Activated CD8-positive, alpha-beta memory T cell treated with anti-CD3 and anti-CD28 coated beads, Interleukin-2, amount 50 U/mL, for 24 hours (primary cell): ENCODE results near the gene ABHD8.

Source experiments
- DNase-seq: peaks from one replicate; pipeline ENCODE4 v3.0.0-alpha.2; 2020; ENCODE audit errors: extremely low read depth

The ABHD8 gene

DNA sequence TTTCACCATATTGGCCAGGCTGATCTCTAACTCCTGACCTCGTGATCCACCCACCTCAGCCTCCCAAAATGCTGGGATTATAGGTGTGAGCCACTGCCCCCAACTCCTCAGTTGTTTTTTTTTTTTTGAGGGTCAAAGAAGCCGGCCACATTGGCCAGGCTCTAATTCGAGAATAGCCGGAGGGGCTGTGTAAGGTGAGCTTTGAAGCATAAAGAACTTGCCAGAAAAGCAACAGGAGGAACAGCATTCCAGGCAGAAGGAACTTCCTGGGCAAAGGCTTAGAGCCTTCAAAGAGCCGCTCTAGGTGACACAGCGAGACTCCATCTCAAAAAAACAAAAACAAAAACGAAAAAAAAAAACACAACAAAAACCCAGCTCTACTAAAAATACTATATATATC, 37.2 kb downstream of the ABHD8 start:
- no peak for DNase-seq

DNA sequence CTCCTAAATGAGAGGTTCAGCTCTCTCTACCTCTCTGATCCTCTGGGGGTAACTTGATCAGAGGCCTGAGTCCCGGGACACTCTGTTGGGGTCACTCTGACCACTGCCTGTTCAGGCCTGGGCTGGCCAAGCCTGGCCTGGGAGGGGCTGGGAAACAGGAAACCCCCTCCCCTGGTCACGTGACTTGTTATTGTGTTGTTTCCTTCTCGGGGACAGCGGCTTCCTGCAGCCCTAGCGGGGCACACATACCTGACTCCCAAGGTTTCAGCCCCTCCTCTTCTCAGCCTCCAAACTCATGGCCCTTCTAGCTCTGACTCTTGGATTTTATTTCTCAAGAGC, 38.6 kb downstream of the ABHD8 start, which contains the start of gene USHBP1:
USHBP1 (minus strand) TSS at position 105 of the 339 bp plus-strand sequence. CDS start 446 bp downstream, outside the sequence.
- no peak for DNase-seq

GRCh38 chr19:17263712-17264640, 39.2 kb downstream of the ABHD8 start:
- no peak for DNase-seq

DNA sequence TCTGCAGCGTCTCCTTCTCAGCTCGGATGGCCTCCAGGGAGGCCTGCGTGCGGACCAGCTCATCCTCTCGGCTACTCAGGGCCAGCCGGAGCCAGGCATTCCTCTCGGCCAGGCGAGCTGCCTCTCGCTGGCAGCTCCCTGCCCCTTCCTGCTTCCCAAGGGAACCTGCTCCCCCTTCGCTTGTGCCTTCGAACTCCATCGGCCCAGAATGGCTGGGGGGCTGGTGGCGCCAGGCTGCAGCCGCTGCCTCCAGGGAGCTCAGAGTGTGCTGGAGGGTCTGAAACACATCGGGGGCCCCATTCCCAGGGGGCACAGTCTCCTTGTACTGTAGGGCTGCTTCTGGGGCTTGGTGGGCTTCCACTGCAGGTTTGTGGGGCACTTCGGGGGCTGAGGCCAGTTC, 40.7 kb downstream of the ABHD8 start:
- DNase-seq, result no peak

DNA sequence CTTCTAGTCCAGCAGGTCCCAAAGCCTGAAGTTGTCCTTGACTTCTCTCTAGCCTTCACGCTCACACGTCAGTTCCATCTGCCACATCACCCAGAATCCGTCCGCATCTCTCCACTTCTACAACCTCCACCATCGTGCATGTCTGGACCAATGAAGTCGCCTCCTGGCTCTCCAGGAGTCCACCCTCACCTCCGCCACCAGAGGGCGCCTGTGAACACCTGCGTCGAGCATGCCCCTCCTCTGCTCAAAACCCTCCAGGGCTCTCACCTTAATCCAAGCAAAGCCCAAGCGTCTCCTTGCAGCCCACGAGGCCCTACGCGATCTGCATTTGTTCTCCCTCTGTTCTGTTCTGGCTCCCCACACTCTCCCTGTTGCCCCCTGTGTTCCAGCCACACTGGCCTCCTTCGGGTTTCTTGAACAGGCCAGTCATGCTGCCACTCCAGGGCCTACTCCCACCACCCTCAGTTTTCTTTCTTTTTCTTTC, 42.3 kb downstream of the ABHD8 start:
- DNase-seq, result peak; percentile 76

GRCh38 chr19:17259934-17260333, 43.3 kb downstream of the ABHD8 start:
- no peak for DNase-seq

DNA sequence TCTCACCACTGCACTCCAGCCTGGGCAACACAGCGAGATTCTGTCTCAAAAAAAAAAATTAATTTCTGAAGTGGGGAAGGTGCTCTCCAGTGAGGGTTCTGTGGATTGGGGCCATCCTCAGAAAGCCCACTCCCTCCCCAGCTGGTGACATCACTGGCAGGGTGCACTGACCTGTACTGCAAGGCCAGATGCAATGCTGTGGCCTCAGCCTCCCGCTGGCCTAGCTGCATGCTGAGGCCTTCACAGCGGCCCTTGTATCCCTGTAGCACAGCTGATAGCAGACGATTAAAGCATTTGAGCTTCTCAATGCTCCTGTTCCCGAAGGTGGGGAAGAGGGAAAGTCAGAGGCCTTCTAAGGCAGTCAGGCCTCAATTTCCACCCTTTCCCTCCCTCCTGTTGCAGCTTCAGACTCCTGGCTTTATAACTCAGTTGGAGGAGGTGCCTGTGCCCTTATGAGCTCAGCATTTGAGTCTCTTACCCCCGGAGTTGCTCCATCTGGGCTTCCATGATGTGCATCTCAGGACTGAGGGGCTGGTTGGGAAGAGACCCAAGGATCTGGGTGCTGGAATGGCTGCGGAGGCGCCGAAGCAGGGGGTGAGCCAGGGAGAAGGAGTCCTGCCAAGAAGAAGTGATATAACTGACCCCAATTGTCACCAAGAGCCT, 44.0 kb downstream of the ABHD8 start:
- no peak for DNase-seq

- DNase-seq, result no peak
Observed at GRCh38 chr19:17256130-17256529, 47.1 kb downstream of the ABHD8 start.

DNA sequence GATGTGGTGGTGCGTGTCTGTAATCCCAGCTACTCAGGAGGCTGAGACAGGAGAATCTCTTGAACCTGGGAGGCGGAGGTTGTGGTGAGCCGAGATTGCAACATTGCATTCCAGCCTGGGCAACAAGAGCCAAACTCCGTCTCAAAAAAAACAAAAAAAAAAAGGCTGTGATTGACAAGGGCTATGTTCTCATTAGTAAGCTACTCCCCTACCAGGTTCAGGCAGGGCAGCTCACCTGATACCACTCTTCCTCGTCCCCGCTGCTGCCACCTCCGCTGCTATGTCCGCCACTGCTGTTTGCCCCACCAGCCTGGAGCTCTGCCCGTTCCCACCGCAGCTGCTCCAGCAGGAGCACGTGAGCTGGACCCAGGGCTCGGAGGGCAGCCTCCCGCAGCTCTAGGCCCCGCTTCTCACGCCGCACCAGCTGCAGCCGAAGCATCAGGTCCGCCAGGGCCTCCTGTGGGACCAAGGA, 48.0 kb downstream of the ABHD8 start:
- no peak for DNase-seq

DNA sequence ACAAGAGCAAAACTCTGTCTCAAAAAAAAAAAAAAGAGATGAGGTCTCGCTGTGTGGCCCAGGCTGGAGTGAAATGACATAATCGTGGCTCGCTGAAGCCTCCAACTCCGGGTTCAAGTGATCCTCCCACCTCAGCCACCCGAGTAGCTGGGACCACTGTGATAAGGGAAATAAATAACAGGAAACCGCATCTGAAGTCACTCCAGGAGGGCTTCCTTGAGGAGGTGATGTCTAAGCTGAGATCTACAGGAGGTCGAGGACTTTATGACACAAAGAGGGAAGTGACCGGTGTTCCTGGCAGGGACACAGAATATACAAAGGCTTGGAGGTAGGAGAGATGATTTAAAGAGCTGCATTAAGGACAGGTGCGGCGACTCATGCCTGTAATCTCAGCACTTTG, 48.6 kb downstream of the ABHD8 start:
- no peak for DNase-seq

DNA sequence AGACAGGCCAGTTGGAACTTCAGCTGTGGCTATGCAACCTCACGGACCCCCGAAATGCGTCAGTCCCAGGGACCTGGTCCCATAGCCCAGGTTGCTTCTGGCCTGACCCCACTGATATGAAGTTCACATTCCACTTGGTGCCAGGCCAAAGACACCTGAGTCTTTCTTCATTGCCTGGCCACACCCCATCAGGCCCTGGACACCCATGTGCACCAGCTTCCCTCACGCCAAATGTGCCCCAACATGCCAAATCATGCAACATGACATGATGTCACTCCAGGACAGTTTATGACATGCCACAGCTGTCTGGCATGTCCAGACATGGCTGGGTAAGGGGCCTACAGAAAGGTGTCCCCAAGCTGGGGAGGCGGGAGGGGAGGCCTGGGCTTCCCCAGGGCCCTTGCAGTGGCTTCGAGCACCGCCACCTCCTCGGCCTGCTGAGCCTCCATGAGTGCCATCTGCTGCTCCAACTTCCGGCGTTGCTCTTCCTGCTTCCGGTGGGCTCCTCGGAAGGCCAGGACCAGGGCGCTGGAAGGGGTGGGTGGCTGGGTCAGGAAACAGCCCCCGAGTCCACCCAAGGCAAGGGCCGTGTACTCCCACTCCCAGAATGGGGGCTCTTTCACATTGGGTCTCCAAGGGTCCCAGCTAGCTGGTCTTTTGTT, 53.2 kb downstream of the ABHD8 start:
- DNase-seq, result no peak

- DNase-seq, result no peak
Observed at GRCh38 chr19:17248011-17248776, 55.0 kb downstream of the ABHD8 start.

DNA sequence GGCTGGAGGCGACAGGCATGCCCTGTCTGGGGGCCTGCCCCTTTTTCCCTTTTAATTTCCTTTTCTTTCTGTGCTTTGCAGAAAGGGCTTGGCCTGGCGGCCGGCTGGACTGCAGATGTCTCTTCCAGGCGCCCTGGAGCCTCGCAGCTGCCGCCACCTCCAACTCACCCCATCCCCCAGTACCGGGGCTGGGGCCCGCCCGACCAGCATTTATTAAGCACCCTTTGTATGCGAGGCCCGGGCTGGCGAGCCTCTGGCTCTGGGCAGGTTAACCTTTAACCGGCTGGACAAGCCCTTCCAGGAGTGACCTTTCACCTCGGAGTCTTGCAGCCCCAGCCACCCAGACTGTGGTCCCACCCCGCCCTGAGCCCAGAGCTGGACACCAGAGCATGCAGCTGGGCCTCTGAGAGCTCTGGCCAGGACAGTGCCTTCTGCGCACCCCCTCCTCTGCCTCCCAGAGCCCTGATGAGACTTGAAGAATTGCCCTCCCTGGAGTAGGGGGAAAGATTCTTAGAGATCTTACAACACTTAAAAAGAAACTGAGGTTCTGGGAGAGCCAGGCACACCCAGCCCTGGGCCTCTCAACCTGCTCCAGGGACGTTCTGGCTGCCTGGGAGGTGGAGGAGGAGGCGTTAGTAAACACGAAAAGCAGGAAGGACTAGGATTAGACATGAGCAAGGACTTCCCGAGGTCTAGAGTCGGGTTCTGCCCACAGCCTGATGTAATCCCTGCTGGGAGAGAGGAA, 56.4 kb downstream of the ABHD8 start:
- DNase-seq, result no peak

GRCh38 chr19:17245535-17245984, 57.7 kb downstream of the ABHD8 start, which contains the start of gene NR2F6:
Gene NR2F6 (minus strand): TSS chr19:17245919. CDS start chr19:17245220, 699 bp downstream.
- DNase-seq, result no peak

DNA sequence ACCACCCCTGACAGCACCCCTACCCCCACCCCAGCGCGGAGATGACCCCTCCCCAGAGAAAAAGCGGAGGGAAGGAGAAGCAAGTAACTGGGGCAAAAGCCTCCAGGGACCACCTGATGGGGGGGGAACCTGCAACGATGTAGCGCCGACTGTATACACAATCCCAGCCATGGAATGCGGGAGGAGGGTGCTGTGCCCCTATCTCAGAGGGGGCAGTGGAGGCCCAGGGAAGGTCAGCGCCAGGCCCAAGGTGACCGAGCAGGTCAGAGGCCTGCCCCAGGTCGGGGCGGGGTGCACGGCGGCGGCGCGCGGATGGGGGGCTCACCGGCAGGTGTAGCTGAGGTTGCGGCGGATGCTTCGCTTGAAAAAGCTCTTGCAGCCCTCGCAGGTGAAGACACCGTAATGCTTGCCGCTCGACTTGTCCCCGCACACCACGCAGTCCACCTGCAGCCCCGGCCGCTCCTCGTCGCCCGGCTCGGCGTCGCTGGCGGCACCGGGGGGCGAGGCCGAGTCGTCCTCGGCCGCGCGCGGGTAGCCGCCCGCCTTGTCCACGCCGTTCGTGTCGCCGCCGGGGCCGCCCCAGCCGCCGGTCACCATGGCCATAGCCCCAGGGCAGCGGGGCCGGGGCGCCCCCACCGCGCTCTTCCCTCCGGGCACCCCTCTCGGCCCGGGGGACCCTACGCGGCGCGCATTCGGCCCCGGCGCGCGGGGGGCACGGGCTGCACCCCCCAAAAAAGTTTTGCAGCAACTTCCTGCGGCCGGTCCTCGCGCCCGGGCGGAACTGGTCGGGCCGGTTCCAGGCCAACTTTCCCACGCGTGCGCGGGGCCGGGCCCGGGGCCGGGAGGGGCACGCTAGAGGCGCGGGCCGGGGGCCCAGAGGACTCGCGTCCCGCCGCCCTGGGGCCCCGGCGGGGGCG, 58.3 kb downstream of the ABHD8 start:
- no peak for DNase-seq

DNA sequence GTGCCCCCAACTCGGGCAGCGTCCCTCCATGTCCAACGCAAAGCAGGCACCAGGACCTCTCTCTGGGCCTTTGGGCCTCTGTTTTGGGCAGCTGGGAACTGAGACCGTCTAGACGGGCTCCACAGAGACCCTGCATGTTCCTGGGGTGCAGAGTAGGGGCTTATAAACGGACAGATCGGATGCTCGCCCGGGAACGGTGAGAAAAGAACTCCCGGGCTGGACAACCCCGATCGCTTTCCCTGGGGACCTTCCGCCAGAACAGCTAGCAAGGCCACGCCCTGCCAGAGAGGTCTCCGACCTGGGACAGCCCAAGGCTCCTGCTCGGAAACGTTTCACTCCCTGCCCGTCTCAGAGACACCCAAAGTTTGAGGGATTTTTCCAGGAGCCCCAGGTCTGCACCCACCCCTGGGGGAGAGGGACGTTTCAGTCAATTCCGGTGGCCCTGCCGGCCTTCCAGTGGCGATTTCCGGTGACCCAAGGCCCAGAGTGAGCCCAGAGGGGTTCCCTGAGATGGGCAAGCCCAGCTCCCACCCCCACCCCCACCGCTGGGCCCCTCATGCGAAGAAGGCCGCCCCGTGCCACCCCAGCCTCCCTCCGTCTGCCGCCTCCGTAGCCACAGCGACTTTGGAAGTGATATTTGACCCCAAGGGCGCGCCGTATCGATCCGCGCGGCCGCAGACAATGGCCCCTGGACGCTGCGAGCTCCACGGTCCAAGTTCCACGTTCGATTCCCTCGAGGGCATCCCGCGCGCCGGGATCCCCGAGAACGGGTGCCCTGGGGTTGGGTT, 59.2 kb downstream of the ABHD8 start:
- DNase-seq, result no peak

DNA sequence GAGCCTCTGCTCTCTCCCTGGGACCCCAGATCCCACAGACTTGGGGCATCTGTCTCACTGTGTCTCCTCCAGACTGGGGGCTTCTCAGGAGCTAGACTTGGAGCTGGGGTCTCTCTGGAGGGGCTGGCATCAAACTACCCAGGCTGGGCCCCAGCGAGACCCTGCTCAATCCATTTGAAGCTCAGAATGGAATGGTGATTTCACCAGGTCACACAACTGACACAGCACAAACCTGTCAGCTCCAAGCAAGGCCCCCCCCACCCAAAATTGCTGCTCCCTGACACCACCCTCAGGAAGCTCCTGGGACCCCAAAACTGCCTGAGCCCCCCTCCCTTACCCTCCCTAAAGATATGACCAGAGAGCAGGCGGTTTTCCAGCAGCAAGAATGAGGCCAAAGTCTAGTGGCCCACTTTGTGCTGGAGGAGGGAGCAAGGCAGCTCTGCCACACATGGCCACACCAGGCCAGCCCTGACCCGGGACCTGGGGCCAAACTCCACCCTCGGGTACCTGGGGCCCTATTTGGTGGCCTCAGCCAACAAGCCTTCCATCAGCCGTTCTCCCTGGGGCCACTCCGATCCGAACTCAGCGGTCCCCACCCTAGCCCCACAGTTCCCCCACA, 59.9 kb downstream of the ABHD8 start:
- no peak for DNase-seq
